ENCODE measurements around the gene B4GALT1. TPM values are rescaled to one million over a fixed set of nuclear protein-coding genes. Genes with fewer than 3 reads are reported as not detected.

The B4GALT1 gene
- total and polyA plus RNA-seq, 2 donors from 2014 or later: 33.0 to 163 TPM

GRCh38 chr9:33180526-33181184, 13.5 kb upstream of the B4GALT1 start:
- H3K4me3 ChIP-seq (ENCODE audit: low read length in 3 of 3): no peak overlapping the region
- H3K4me1 ChIP-seq (ENCODE audit: control insufficient read depth in 2 of 3, insufficient read depth in 2 of 3, low read depth in 1 of 3, low read length in 3 of 3): peaks cover 0 to 14% (median 7%) of the 10 kb centered on the region in 3 donors
- DNase-seq: no peak
- FAIRE-seq: no peak
- H3K27ac ChIP-seq (ENCODE audit: low read depth in 2 of 2, low read length in 2 of 2): no peak overlapping the region
- H3K9me3 ChIP-seq (ENCODE audit: control insufficient read depth in 2 of 3, insufficient read depth in 1 of 3, low read length in 3 of 3): no peaks in the 10 kb centered on the region
- no peak for TF ChIP-seq CTCF (IDR thresholded peaks at IDR 0.05; ENCODE audit: borderline replicate concordance, extremely low read depth, insufficient read depth)
- intact Hi-C loops (cut with DNase I): no loop called here
- no peaks in the 10 kb centered on the region for H3K27me3 ChIP-seq (ENCODE audit: control insufficient read depth, insufficient read depth, low read length)
- H3K36me3 ChIP-seq (ENCODE audit: control insufficient read depth in 2 of 3, insufficient read depth in 3 of 3, low read length in 3 of 3): no peaks in the 10 kb centered on the region
- no peak overlapping the region for H3K9ac ChIP-seq (ENCODE audit: low read length in 3 of 3)

- Histone ChIP-seq H3K4me1 (ENCODE audit: control insufficient read depth in 2 of 3, insufficient read depth in 2 of 3, low read depth in 1 of 3, low read length in 3 of 3) (peaks cover 0 to 14% (median 7%) of the 10 kb centered on the region in 3 donors), H3K9me3 (ENCODE audit: control insufficient read depth in 2 of 3, insufficient read depth in 1 of 3, low read length in 3 of 3) (no peaks in the 10 kb centered on the region), H3K9ac (ENCODE audit: low read length in 3 of 3) (no peak overlapping the region), H3K4me3 (ENCODE audit: low read length in 3 of 3) (no peak overlapping the region), H3K36me3 (ENCODE audit: control insufficient read depth in 2 of 3, insufficient read depth in 3 of 3, low read length in 3 of 3) (no peaks in the 10 kb centered on the region), H3K27me3 (ENCODE audit: control insufficient read depth, insufficient read depth, low read length) (no peaks in the 10 kb centered on the region), H3K27ac (ENCODE audit: low read depth in 2 of 2, low read length in 2 of 2) (no peak overlapping the region)
- no peak for DNase-seq
- FAIRE-seq: no peak
- no peak for TF ChIP-seq CTCF (IDR thresholded peaks at IDR 0.05; ENCODE audit: borderline replicate concordance, extremely low read depth, insufficient read depth)
- intact Hi-C loops (cut with DNase I): no loop called here
These were observed 12.0 kb upstream of the B4GALT1 start for GRCh38 chr9:33178972-33179697.

GRCh38 chr9:33177639-33178038, 10.5 kb upstream of the B4GALT1 start:
- peaks cover 0 to 17% (median 7%) of the 10 kb centered on the region in 3 donors for H3K4me1 ChIP-seq (ENCODE audit: control insufficient read depth in 2 of 3, insufficient read depth in 2 of 3, low read depth in 1 of 3, low read length in 3 of 3)
- DNase-seq (peak; percentile 55 to 82 (median 78)), FAIRE-seq (no peak)
- H3K9me3 ChIP-seq (ENCODE audit: control insufficient read depth in 2 of 3, insufficient read depth in 1 of 3, low read length in 3 of 3): no peaks in the 10 kb centered on the region
- H3K9ac ChIP-seq (ENCODE audit: low read length in 3 of 3): no peak overlapping the region
- no peak for TF ChIP-seq CTCF (IDR thresholded peaks at IDR 0.05; ENCODE audit: borderline replicate concordance, extremely low read depth, insufficient read depth)
- H3K27me3 ChIP-seq (ENCODE audit: control insufficient read depth, insufficient read depth, low read length): no peaks in the 10 kb centered on the region
- H3K27ac ChIP-seq (ENCODE audit: low read depth in 2 of 2, low read length in 2 of 2): peak overlapping the region in 1 of 2 donors; percentile 22
- no peak overlapping the region for H3K4me3 ChIP-seq (ENCODE audit: low read length in 3 of 3)
- H3K36me3 ChIP-seq (ENCODE audit: control insufficient read depth in 2 of 3, insufficient read depth in 3 of 3, low read length in 3 of 3): no peaks in the 10 kb centered on the region
- intact Hi-C loops (cut with DNase I): no loop called here
